Activated CD4-positive, CD25-positive, alpha-beta regulatory T cell treated with anti-CD3 and anti-CD28 coated beads, Interleukin-2, amount 50 U/mL, for 72 hours (primary cell): ENCODE data around the gene CAPN3.

Source experiments
- DNase-seq: peaks from one replicate; pipeline ENCODE4 v3.0.0; 2021

Gene CAPN3

GRCh38 chr15:42401544-42402454, 42.5 kb downstream of the CAPN3 start:
- DNase-seq: no peak

DNA sequence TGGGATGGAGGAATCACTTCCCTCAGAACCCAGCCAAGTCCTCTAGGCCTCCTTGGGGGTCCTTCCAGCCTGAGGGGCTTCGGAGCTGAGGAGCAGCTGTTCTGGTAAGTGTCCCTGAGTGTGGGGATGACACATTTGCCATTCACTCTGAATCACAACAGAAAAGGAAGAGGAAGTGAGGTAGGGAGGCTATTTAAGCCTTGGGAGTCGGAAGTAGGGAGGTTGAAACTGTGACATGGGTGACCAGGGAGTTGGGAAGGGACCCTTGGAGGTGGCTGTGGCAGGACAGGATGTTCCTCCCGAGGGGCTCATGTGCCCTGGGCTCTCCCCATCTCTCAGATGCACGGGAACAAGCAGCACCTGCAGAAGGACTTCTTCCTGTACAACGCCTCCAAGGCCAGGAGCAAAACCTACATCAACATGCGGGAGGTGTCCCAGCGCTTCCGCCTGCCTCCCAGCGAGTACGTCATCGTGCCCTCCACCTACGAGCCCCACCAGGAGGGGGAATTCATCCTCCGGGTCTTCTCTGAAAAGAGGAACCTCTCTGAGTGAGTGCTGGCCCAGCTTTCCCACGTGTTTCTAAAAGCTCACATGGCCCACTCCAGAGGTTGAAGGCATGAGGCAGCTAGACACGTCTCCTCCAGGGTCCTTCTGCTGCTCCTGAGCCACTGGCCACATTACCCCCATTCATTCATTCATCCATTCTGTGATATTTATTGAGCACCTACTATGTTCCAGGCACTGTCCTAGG, 43.3 kb downstream of the CAPN3 start:
- no peak for DNase-seq

DNA sequence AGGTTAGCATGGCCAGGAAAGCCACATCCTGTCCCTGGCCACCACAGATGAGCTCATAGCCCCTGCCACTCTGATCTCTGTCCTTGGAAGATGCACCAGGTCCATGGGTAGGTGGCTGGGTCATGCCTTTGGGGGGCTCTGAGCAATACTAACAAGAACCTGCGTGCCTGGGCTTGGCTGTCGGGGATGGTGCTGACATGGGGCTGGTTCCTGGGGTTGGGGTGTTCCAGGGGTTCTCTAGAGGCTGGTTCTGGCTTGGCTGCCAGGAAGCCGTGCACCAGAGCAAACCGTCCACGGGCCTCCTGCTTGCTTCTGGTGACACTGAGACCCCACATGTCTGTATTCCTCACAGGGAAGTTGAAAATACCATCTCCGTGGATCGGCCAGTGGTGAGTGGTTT, 44.1 kb downstream of the CAPN3 start:
- DNase-seq: no peak

- DNase-seq: no peak
These were observed 45.3 kb downstream of the CAPN3 start for GRCh38 chr15:42404461-42405235.

DNA sequence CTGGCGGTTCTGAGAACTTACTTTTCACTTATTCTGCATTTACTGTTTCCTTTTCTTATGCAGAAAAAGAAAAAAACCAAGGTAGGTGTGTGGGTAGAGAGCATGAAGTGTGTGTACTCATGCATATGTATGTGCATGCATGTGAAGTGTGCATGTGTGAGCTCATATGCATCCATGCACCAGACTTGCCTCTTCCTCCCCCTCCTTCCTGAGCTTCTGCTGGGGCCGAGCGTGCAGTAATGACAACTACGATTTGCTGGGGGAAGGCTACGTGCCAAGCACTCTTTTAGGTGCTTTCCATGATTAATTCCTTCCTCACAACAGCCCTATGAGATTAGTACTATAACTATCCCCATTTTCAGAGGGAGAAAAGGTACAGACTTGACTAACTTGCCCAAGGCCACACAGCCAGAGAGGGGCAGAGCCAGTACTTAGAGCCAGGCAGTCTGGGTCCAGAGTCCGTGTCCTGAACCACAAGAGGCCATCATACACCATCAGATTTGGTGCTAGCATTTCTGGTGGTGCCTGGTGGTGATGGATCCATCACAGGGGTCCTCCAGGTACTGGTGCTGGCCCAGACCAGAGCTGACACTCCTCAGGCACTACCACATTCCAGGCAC, 46.7 kb downstream of the CAPN3 start:
- no peak for DNase-seq

DNA sequence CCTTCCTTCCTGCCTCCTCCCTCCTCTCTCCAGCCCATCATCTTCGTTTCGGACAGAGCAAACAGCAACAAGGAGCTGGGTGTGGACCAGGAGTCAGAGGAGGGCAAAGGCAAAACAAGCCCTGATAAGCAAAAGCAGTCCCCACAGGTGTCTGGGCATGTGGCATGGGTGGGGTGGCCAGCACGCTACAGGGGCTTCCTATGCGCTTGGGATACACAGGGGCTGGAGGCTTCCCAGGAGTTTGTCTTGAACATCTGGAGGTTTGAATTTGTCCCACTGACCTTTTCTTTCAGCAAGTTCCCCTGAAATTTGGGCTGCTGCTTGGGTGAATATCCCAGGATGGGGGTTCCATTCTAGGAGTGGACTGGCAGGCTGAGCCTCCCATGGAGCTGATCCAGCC, 48.9 kb downstream of the CAPN3 start:
- DNase-seq: no peak

DNA sequence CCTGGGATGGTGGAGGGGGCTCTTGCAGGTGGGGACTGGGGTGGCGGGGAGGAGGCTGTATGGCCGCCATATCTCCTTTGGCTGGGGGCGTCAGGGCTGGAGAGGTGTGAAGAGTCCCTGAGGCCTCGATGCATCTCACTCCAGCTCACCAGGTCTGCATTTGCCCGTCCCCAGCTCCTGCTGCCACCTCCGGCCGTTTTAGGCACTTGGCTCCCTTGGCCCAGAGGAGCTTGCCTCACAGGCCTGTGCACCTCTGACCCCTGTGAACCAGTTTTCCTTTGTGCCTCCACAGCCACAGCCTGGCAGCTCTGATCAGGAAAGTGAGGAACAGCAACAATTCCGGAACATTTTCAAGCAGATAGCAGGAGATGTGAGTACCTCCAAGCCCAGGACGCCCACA, 49.7 kb downstream of the CAPN3 start:
- DNase-seq: no peak

GRCh38 chr15:42411884-42412283, 52.6 kb downstream of the CAPN3 start:
- DNase-seq: no peak

GRCh38 chr15:42413920-42414319, 54.6 kb downstream of the CAPN3 start:
- no peak for DNase-seq

GRCh38 chr15:42419369-42419768, 60.1 kb downstream of the CAPN3 start:
- DNase-seq: no peak

DNA sequence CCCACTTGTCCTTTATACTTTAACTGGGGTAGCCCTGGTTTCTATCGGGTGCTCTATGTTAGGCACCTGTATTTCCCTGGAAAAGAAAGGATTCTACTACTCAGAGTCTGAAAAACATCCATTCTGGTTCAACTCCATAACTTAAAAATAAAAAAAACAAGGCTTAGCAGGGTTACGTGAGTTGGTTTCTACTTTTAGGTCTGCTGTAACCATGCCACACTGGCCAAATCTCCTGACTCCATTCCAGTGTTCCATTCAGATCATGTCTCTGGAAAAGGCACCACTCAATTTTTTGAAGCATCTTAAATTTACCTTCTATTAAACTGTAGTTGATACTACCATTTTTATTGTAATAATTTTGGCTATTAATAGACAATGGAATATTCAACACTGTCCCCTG, 62.1 kb downstream of the CAPN3 start:
- no peak for DNase-seq

DNA sequence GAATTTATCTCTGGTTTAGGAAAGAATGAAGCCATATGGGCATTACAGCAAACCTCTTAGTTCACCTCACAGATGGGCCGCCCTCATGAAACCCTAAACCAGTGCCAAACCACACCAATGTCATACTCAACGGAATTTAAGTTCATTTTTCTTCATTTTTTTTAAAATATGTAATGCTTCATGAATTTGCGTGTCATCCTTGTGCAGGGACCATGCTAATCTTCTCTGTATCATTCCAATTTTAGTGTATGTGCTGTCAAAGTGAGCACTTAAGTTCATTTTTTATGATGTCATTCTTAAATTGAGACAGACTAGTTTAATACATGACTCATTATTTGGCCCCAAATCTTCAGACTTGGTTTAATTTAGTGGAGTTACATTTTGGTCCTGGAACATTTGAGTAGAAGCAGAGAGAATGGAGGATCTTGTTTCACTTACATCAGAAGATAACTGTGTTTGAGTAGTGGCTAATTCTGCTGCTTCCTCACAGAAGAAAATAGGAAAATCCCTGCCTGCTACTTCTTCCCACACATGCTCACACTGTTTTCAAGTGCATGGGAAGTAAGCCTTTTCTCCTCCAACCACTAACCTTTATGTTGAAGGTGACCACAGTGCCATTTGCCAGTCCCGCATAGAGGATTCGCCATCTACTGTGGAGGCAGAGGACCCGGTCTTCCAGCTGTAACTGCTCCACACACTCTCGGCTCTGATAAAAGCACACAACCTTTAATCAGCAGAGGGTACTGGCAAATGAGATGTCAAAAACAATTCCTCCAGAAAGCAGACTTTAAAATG, 68.3 kb downstream of the CAPN3 start:
- no peak for DNase-seq

DNA sequence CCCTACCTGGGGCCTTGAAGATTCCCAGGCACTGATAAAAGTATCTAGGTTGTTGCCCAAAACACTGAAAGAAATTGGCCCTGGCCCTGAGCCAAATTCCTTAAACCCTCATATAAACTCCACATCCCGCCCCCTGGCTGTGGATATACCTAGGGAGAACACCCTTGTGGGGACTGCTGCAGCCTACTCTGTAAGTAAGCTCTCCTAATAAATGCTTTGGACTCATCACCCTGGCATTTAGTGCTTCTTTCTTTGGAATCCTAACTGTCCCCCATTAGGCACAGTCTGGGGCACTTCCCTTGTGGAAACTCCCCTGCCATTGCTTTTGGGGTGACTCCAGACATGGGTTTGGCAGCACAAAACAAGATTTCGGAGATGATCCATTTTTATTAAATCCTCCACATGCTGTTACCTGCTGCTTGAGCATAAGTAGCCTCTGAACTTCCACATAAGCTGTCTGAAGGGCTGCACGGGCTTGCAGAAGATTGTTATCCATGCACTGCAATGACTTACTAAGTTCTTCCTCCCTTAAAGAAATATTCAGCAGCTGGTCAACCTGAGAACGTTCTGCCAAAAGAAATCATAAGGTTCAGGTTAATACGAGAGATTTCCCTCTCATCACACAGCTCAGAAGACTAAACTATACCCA, 85.2 kb downstream of the CAPN3 start:
- DNase-seq: no peak

- no peak for DNase-seq
These were observed 86.2 kb downstream of the CAPN3 start for GRCh38 chr15:42445551-42445950.

GRCh38 chr15:42447599-42447998, 88.3 kb downstream of the CAPN3 start:
- no peak for DNase-seq

DNA sequence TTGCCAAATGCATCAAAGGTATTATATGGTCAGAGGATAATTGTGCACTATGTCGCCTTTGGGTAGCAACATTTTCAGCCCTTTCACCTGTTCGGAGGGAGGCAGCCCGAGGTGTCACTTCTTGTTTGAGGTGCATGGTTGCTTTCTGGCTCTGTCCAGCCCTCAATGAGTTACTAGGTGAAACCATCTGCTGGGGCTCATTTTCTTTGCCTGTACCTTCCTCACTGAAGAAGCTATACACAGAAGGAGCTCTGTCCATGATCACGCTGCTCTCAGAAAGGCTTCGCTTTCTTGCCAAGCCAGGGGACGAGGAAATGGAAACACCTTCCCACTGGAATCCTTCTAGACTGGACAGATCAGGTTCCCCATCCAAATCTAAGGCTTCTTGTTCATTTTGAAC, 89.0 kb downstream of the CAPN3 start:
- DNase-seq: no peak

DNA sequence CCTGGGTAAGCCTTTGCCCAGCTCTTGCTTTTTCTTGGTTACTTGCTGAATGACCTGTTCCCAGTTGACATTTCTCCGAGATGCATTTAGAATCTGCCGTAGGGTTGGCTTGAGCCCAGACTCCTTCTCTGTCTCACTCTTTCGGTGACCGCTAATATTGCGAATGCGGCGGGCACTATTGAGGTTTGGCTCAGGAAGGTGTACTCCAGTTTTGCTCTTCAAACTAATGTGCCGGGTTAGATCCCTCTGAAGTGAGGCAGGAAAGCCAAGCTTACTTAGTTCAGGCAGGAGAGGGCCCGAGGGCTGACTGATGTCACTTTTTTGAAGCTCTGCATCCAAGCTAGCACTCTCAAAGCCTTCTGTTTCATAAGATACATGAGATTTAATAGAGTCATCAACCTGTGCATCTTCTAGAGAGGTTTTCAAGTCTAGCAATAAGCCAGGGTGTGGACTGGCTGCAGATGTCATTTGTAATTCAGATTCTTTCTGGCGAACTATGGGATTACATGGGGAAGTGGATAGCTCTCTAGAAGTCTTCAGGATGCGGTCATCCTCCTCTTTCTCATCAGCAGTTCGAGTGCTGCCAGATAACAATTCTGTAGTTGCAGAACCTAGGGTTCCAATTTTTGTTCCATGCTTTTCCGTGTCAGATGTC, 90.6 kb downstream of the CAPN3 start:
- no peak for DNase-seq

GRCh38 chr15:42450425-42450790, 91.1 kb downstream of the CAPN3 start:
- no peak for DNase-seq

DNA sequence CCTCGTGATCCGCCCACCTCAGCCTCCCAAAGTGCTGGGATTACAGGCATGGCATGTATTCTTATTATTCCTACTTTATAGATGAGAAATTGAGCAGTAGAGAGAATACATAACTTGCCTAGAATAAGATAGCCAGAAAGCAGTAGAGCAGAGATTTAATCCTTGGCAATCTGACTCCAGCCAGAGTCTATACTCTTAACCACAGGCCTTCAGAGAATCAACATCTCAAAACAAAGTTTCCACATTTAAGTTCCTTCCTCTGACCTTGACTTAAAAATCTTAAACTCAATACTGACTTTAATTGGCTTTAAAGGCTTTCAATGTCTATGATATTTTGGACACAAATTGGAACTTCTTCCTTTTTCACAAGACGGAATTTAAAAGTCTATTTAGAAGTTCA, 94.5 kb downstream of the CAPN3 start:
- DNase-seq: no peak

GRCh38 chr15:42456531-42456930, 97.2 kb downstream of the CAPN3 start:
- DNase-seq: no peak

DNA sequence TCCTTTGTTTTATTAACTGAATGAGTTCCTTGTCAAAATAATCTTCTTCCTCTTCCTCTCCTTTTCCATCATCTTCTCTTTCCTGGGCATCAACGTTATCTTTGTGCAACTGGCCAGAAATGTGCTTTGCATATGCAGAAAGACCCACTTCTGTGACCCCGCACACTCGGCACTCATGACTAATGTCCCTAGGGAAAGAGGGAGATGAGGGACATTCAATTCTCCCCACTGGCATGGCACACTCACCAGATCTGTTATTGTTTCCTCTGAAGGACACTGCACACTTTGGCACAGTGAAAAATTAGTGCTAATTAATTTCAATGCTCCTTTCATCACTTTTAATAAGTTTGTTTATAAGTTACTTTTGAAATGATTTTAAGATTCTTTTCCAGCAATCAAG, 97.7 kb downstream of the CAPN3 start:
- DNase-seq: no peak
